HL-60 (cell line): ENCODE results near the gene IRGC.

Experiments
- GABPA ChIP-seq: IDR thresholded peaks from 2 replicates; pipeline ENCODE4 v1.6.1; 2012; ENCODE audit warnings: low read depth
- POLR2AphosphoS5 ChIP-seq: IDR thresholded peaks from 2 replicates; pipeline ENCODE4 v1.6.1; 2012; ENCODE audit warnings: low read depth
- SPI1 ChIP-seq: IDR thresholded peaks from 2 replicates; pipeline ENCODE4 v1.6.1; 2012; ENCODE audit warnings: low read depth, mild to moderate bottlenecking, borderline replicate concordance
- TF ChIP-seq, protein P1 (sequence below): IDR thresholded peaks from one replicate; pipeline ENCODE4 v1.5.1; 2011; ENCODE audit warnings: low read length, control low read depth, inconsistent platforms; ENCODE audit not compliant: insufficient read depth
- TF ChIP-seq, protein P2 (sequence below): IDR thresholded peaks from 2 replicates; pipeline ENCODE4 v1.6.1; 2012; ENCODE audit warnings: low read depth; ENCODE audit not compliant: insufficient replicate concordance

DNA sequence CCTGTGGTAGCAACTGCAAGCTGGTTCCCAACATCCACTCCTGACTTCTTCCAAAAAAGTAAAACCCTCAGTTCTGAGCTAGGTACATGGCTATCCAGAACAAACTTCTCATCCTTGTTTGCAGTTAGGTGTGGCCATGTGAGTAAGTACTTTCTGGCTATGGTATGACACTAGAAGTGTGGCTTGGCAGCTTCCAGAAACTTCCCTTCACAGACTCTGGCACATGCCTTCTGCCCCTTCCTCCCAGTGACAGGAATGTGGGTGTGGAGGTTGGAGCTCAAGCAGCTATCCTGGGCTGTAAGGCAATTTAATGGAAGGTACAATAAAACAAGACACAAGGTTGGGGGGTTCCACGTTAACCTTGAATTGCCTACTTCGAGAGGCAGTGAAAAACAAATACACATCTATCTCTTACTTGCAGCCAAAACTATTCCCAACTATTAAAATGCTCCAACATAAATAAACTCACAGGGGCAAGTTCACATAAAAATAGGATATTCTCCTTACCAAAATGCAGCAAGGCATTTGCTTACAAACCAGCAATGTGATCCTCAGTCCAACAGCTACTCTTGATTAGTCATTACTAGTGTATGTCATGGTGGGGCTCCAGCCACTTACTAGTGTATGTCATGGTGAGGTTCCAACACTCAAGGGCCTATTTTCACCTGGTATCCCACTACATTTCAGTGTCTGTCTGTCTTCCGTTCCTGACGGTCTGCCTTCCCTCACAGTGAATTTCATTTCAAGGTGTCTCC is 35.8 kb downstream of the IRGC start:
- TF ChIP-seq, protein P1, sequence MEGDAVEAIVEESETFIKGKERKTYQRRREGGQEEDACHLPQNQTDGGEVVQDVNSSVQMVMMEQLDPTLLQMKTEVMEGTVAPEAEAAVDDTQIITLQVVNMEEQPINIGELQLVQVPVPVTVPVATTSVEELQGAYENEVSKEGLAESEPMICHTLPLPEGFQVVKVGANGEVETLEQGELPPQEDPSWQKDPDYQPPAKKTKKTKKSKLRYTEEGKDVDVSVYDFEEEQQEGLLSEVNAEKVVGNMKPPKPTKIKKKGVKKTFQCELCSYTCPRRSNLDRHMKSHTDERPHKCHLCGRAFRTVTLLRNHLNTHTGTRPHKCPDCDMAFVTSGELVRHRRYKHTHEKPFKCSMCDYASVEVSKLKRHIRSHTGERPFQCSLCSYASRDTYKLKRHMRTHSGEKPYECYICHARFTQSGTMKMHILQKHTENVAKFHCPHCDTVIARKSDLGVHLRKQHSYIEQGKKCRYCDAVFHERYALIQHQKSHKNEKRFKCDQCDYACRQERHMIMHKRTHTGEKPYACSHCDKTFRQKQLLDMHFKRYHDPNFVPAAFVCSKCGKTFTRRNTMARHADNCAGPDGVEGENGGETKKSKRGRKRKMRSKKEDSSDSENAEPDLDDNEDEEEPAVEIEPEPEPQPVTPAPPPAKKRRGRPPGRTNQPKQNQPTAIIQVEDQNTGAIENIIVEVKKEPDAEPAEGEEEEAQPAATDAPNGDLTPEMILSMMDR: no peak
- no peak for TF ChIP-seq POLR2AphosphoS5
- no peak for TF ChIP-seq SPI1
- TF ChIP-seq, protein P2, sequence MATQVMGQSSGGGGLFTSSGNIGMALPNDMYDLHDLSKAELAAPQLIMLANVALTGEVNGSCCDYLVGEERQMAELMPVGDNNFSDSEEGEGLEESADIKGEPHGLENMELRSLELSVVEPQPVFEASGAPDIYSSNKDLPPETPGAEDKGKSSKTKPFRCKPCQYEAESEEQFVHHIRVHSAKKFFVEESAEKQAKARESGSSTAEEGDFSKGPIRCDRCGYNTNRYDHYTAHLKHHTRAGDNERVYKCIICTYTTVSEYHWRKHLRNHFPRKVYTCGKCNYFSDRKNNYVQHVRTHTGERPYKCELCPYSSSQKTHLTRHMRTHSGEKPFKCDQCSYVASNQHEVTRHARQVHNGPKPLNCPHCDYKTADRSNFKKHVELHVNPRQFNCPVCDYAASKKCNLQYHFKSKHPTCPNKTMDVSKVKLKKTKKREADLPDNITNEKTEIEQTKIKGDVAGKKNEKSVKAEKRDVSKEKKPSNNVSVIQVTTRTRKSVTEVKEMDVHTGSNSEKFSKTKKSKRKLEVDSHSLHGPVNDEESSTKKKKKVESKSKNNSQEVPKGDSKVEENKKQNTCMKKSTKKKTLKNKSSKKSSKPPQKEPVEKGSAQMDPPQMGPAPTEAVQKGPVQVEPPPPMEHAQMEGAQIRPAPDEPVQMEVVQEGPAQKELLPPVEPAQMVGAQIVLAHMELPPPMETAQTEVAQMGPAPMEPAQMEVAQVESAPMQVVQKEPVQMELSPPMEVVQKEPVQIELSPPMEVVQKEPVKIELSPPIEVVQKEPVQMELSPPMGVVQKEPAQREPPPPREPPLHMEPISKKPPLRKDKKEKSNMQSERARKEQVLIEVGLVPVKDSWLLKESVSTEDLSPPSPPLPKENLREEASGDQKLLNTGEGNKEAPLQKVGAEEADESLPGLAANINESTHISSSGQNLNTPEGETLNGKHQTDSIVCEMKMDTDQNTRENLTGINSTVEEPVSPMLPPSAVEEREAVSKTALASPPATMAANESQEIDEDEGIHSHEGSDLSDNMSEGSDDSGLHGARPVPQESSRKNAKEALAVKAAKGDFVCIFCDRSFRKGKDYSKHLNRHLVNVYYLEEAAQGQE: no peak
- TF ChIP-seq GABPA: no peak
